K562 (cell line): ENCODE measurements around the gene PCSK6. TPM values are rescaled to one million over a fixed set of nuclear protein-coding genes. Genes with fewer than 3 reads are reported as not detected.

Source experiments
- ATAC-seq: fragments of 200-7000 bp; cut with Tn5 transposase; 3 replicates; pipeline ENCODE4 v1.9.1; 2020; ENCODE audit warnings: moderate library complexity
- BruUV-seq: library from RNA; stranded (reverse); fragments of 400-500 nt; replicated peaks from 2 replicates; lab custom pipeline; 2021; lab: Mats Ljungman, UMichigan
- CTCF ChIA-PET: fragments of 300-600 bp; formaldehyde crosslinking; extraction: SDS; loops from one replicate; lab custom pipeline; 2021; ENCODE audit warnings: low intra/inter-chr PET ratio; lab: Yijun Ruan, JAX
- POLR2A ChIA-PET: fragments of 300-600, 350-650 bp; sonication (Branson Sonifier 250); formaldehyde crosslinking; extraction: SDS; loops from one replicate; lab custom pipeline; 2021; ENCODE audit warnings: antibody characterized with exemption, inconsistent platforms; lab: Yijun Ruan, JAX
- DNase-seq, 4 experiments: peaks; one replicate each; pipeline versions ENCODE4 v3.0.0 to v3.0.0-alpha.2; 2011 to 2018; ENCODE audit warnings: low spot score in 3 of 4, mixed read lengths in 3 of 4; ENCODE audit errors: extremely low read depth in 1 of 4
- FAIRE-seq: peaks from 2 replicates; lab custom pipeline; 2011; peaks lifted over from hg19 to GRCh38; lab: Jason Lieb, UNC
- H2AFZ ChIP-seq: 2 replicates; pipeline ENCODE4 v1.6.0; 2011; ENCODE audit warnings: low read depth, low read length, control low read depth, inconsistent platforms
- H3K27ac ChIP-seq: fragments of 200-600 bp; 3 replicates; pipeline ENCODE4 v1.8.0; 2011; ENCODE audit warnings: low read depth, mild to moderate bottlenecking, control low read depth, inconsistent platforms, low read length, moderate library complexity, mixed read lengths; ENCODE audit errors: extremely low read depth
- H3K27me3 ChIP-seq, 2 experiments: fragments of 300-600 bp in 1 of 2; 2 replicates in 1 of 2; 3 replicates in 1 of 2; pipeline versions ENCODE4 v1.6.0 to v1.8.0; 2011; ENCODE audit warnings: inconsistent platforms in 2 of 2, low read length in 2 of 2, mild to moderate bottlenecking in 1 of 2, mixed read lengths in 1 of 2, moderate library complexity in 1 of 2; ENCODE audit not compliant: control insufficient read depth in 2 of 2, insufficient read depth in 2 of 2
- H3K36me3 ChIP-seq: fragments of 300-600 bp; 3 replicates; pipeline ENCODE4 v1.8.0; 2011; ENCODE audit warnings: mild to moderate bottlenecking, low read length, inconsistent platforms; ENCODE audit not compliant: control insufficient read depth, insufficient read depth
- H3K4me1 ChIP-seq, 2 experiments: fragments of 200-600 bp in 1 of 2; replicated peaks in 1 of 2; 2 replicates in 1 of 2; 3 replicates in 1 of 2; pipeline versions ENCODE4 v1.5.1 to v1.8.0; 2011; ENCODE audit warnings: inconsistent platforms in 2 of 2, low read length in 2 of 2, mild to moderate bottlenecking in 1 of 2, mixed read lengths in 1 of 2, moderate library complexity in 1 of 2; ENCODE audit not compliant: control insufficient read depth in 2 of 2, insufficient read depth in 2 of 2
- H3K4me2 ChIP-seq: 2 replicates; pipeline ENCODE4 v1.6.1; 2011; ENCODE audit warnings: low read length, control low read depth, inconsistent platforms, mixed read lengths; ENCODE audit not compliant: insufficient read depth
- H3K4me3 ChIP-seq: fragments of 200-600 bp; sonication (generic), shearing (Covaris generic); 2 replicates; pipeline ENCODE4 v1.5.1; 2016; ENCODE audit warnings: control low read depth, inconsistent platforms
- H3K79me2 ChIP-seq: fragments of 200-600 bp; 3 replicates; pipeline ENCODE4 v1.8.0; 2011; ENCODE audit warnings: low read length, inconsistent platforms; ENCODE audit not compliant: control insufficient read depth, insufficient read depth
- H3K9ac ChIP-seq, 2 experiments: 2 replicates each; pipeline versions ENCODE4 v1.6.0 to v1.6.1; 2011; ENCODE audit warnings: low read depth in 2 of 2, low read length in 2 of 2, control low read depth in 1 of 2, inconsistent platforms in 1 of 2, mild to moderate bottlenecking in 1 of 2, mixed read lengths in 1 of 2; ENCODE audit not compliant: insufficient read depth in 1 of 2
- H3K9me1 ChIP-seq: one replicate; pipeline ENCODE4 v1.6.0; 2011; ENCODE audit warnings: inconsistent platforms, mild to moderate bottlenecking, low read length, moderate library complexity; ENCODE audit not compliant: control insufficient read depth, insufficient read depth
- H3K9me3 ChIP-seq: replicated peaks from 2 replicates; pipeline ENCODE4 v1.5.1; 2011; ENCODE audit warnings: low read depth, low read length, inconsistent platforms; ENCODE audit not compliant: control insufficient read depth, insufficient read depth
- H4K20me1 ChIP-seq: replicated peaks from 2 replicates; pipeline ENCODE4 v1.6.1; 2011; ENCODE audit warnings: low read length, inconsistent platforms, mixed read lengths; ENCODE audit not compliant: control insufficient read depth, insufficient read depth
- ELF1 ChIP-seq: fragments of 200-800 bp; sonication (Bioruptor generic); IDR thresholded peaks from 2 replicates; pipeline ENCODE4 v1.6.1; 2016; ENCODE audit warnings: missing genetic modification characterization, missing compliant biosample characterization
- MGA ChIP-seq: fragments of 450-650 bp; IDR thresholded peaks from 2 replicates; pipeline ENCODE4 v1.6.1; 2016; ENCODE audit warnings: mild to moderate bottlenecking, moderate library complexity
- POLR2A ChIP-seq: fragments of 450-650 bp; conservative IDR thresholded peaks from 2 replicates; pipeline ENCODE4 v1.6.1; 2016
- RBM22 ChIP-seq: fragments of 200-400 bp; formaldehyde crosslinking; IDR thresholded peaks from 2 replicates; pipeline ENCODE4 v1.6.1; 2018; ENCODE audit warnings: low read length, low read depth; ENCODE audit not compliant: poor library complexity, severe bottlenecking
- SMARCC2 ChIP-seq: fragments of 450-650 bp; IDR thresholded peaks from 2 replicates; pipeline ENCODE4 v1.6.1; 2017; ENCODE audit warnings: antibody characterized with exemption, moderate library complexity, mild to moderate bottlenecking, low read depth
- SRSF7 ChIP-seq: fragments of 200-400 bp; formaldehyde crosslinking; optimal IDR thresholded peaks from 2 replicates; pipeline ENCODE3; 2017; ENCODE audit warnings: mild to moderate bottlenecking, low read depth, low read length
- STAT5A ChIP-seq: IDR thresholded peaks from 2 replicates; pipeline ENCODE4 v1.6.1; 2012; ENCODE audit warnings: low read length, inconsistent platforms, borderline replicate concordance
- SUPT5H ChIP-seq: fragments of 450-650 bp; IDR thresholded peaks from 2 replicates; pipeline ENCODE4 v1.6.1; 2016
- ZBTB8A ChIP-seq: fragments of 450-650 bp; IDR thresholded peaks from 2 replicates; pipeline ENCODE4 v1.6.1; 2018; ENCODE audit warnings: mild to moderate bottlenecking, moderate library complexity; ENCODE audit not compliant: partially characterized antibody
- ZZZ3 ChIP-seq: fragments of 450-650 bp; IDR thresholded peaks from 2 replicates; pipeline ENCODE4 v1.6.1; 2016; ENCODE audit warnings: antibody characterized with exemption, mild to moderate bottlenecking, moderate library complexity
- WGBS: fragments of 100-300 bp; shearing (Covaris generic); methylation state at CpG from one replicate; pipeline ENCODE4 v1.1.6; 2016; ENCODE audit warnings: low coverage, mixed read lengths; ENCODE audit not compliant: insufficient coverage; ENCODE audit errors: missing lambda C conversion rate; 5-methylcytosine and 5-hydroxymethylcytosine counted together
- in situ Hi-C: fragments of 300-500 bp; cut with MboI; formaldehyde crosslinking; loops from 4 replicates; pipeline ENCODE4 v1.15.0; 2018; ENCODE audit warnings: inconsistent platforms, mixed read lengths
- intact Hi-C: fragments of 100-400 bp; cut with micrococcal nuclease; formaldehyde crosslinking; loops from 2 replicates; pipeline ENCODE4 v1.14.2; 2022
- polyA plus RNA-seq, 8 experiments: library from polyadenylated mRNA; depleted of rRNA in 4 of 8; stranded (reverse) in 5 of 8; unstranded in 3 of 8; fragments of >200 nt; fragmentation: Nextera tagmentation in 2 of 8; fragmentation: Illumina TruSeq in 1 of 8; extraction: Ambion mirVana in 2 of 8; extraction: Trizol in 1 of 8; gene quantifications; 2 replicates each; pipeline versions ENCODE4 v1.2.1 to v1.2.3, GENCODE V29; 2011 to 2014; ENCODE audit warnings: inconsistent platforms in 1 of 8, missing spikeins in 1 of 8
- total RNA-seq, 7 experiments: library from RNA; depleted of rRNA in 6 of 7; stranded (reverse); fragments of >200 nt in 6 of 7; fragmentation: Illumina TruSeq in 2 of 7; extraction: Trizol in 2 of 7; gene quantifications; 2 replicates each; pipeline versions ENCODE4 v1.2.1 to v1.2.3, GENCODE V29; 2011 to 2021; ENCODE audit warnings: low replicate concordance in 1 of 7
- TF ChIP-seq, protein P1 (sequence below): IDR thresholded peaks from 2 replicates; pipeline ENCODE4 v1.6.1; 2011; ENCODE audit warnings: borderline replicate concordance, low read depth, mild to moderate bottlenecking, moderate library complexity, low read length; ENCODE audit not compliant: insufficient read depth, poor library complexity, severe bottlenecking

PCSK6 gene
- total and polyA plus RNA-seq, 9 of the 15 experiments (the other 6 are each of a cell fraction or from before 2014, with no cell fraction given): 2.2 to 32.6 (median 14.5) TPM

DNA sequence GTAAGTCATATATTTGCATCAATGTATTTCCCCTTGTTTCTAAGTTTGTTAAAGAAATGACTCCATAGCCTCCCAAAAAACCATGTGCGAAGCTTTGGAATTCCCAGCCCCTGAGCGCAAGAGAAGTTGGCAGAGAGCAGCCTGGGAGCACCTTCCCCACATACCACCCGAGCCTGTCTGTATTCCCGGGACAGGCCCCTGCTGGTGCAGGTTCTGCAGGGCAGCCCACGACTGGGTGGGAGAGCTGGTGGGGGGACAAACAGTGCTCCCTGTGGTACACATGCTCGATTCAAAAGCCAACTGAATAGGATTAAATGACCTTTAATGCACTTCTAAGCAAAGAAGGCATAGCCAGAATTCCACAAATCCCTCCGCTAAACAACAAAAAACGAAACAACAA lies 119.8 kb downstream of the PCSK6 start:
- BruUV-seq: no TSS peak
- no peaks in the 10 kb centered on the region for H3K9me3 ChIP-seq
- 58% methylated on average over 8 of the region's 8 CpGs for WGBS
- no peaks in the 10 kb centered on the region; a peak in 1 of 5 replicates for H3K4me1 ChIP-seq
- DNase-seq: no peak
- H3K79me2 ChIP-seq: no peaks in the 10 kb centered on the region
- no peak overlapping the region for H3K9ac ChIP-seq
- CTCF ChIA-PET: no interaction called here
- intact Hi-C loops (no loop called here), in situ Hi-C loops (no loop called here)
- POLR2A ChIA-PET: no interaction called here
- no peaks in the 10 kb centered on the region; the same call in 1 of the 2 replicates for H4K20me1 ChIP-seq
- ATAC-seq: no peak
- no peak for FAIRE-seq
- no peaks in the 10 kb centered on the region for H3K36me3 ChIP-seq
- peaks cover 0 to 17% of the 10 kb centered on the region in 2 experiments; a peak in 1 of 5 replicates for H3K27me3 ChIP-seq
- H3K4me2 ChIP-seq: no peak overlapping the region
- H3K4me3 ChIP-seq: no peak overlapping the region
- H3K9me1 ChIP-seq: no peaks in the 10 kb centered on the region
- H2AFZ ChIP-seq: no peak overlapping the region
- no peak overlapping the region for H3K27ac ChIP-seq
- TF ChIP-seq SMARCC2 (no peak), MGA (no peak), POLR2A (no peak), ZBTB8A (no peak), SRSF7 (no peak), ELF1 (tag) (no peak), SUPT5H (no peak), STAT5A (no peak), RBM22 (no peak), ZZZ3 (no peak)
- TF ChIP-seq, protein P1, sequence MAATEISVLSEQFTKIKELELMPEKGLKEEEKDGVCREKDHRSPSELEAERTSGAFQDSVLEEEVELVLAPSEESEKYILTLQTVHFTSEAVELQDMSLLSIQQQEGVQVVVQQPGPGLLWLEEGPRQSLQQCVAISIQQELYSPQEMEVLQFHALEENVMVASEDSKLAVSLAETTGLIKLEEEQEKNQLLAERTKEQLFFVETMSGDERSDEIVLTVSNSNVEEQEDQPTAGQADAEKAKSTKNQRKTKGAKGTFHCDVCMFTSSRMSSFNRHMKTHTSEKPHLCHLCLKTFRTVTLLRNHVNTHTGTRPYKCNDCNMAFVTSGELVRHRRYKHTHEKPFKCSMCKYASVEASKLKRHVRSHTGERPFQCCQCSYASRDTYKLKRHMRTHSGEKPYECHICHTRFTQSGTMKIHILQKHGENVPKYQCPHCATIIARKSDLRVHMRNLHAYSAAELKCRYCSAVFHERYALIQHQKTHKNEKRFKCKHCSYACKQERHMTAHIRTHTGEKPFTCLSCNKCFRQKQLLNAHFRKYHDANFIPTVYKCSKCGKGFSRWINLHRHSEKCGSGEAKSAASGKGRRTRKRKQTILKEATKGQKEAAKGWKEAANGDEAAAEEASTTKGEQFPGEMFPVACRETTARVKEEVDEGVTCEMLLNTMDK: no peak
